ENCODE results near the gene SIRT4. TPM values are rescaled to one million over a fixed set of nuclear protein-coding genes. Genes with fewer than 3 reads are reported as not detected.

The SIRT4 gene
- total and polyA plus RNA-seq, 2 of the 8 experiments (the other 6 are each of a cell fraction or from before 2014, with no cell fraction given), result 3.8 to 4.1 TPM

DNA sequence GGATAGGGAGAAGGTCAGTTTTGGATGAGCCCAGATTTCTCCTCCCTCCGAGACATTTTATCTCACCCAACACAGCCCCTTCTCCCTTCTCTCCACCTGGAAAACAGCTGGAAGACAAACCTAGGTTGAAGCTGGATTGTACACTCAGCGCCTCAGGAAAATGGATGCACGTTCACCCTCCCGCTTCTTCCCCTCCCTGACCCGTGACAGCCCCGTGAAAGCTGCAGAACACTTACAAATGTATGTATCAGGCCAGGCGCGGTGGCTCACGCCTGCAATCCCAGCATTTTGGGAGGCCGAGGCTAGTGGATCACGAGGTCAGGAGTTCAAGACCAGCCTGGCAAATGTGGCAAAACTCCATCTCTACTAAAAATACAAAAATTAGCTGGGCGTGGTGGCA, 14.6 kb upstream of the SIRT4 start:
- no peak overlapping the region for H3K14ac ChIP-seq (ENCODE audit: insufficient read length)
- H3K27ac ChIP-seq (ENCODE audit: low read depth, low read length), result no peak overlapping the region
- DNase-seq (ENCODE audit: low read depth in 1 of 2, low spot score in 2 of 2) (no peak), FAIRE-seq (no peak)
- H3K4me3 ChIP-seq (ENCODE audit: extremely low read depth in 1 of 4, insufficient read depth in 2 of 4, low read depth in 3 of 4, low read length in 4 of 4), result no peak overlapping the region
- POLR2A ChIA-PET (ENCODE audit: partially characterized antibody), result interaction anchor here (1.7 to 67.0 kb wide), 3 partner anchors 12 to 59 kb away, joined by 6 to 4270 read pairs (median 8); partner anchors contain the start of genes GCN1, PXN and RPLP0
- H2BK12ac ChIP-seq (ENCODE audit: low read depth, low read length), result 0 out of 2 replicates have a peak overlapping the region, but pooled peaks have one; percentile 33
- H4K5ac ChIP-seq (ENCODE audit: insufficient read length, low read depth, low read length), result no peak overlapping the region
- no peaks in the 10 kb centered on the region for H3K9me3 ChIP-seq (ENCODE audit: insufficient read depth in 2 of 2, low read depth in 1 of 2, low read length in 1 of 2)
- H3K79me1 ChIP-seq (ENCODE audit: low read depth, low read length), result no peaks in the 10 kb centered on the region
- 81% methylated on average over 9 of the region's 12 CpGs; no CpG with 5 or more reads in 1 of the 2 experiments for WGBS, 2 experiments (ENCODE audit: extremely low coverage in 1 of 2, insufficient coverage in 1 of 2, insufficient read length in 1 of 2, insufficient replicate concordance in 2 of 2, low coverage in 1 of 2, low lambda C conversion rate in 2 of 2, missing lambda C conversion rate in 1 of 2)
- H2BK15ac ChIP-seq (ENCODE audit: low read length), result no peak overlapping the region
- no peak overlapping the region for H4K91ac ChIP-seq (replicated peaks; ENCODE audit: insufficient read length, low read length)
- H2AK5ac ChIP-seq (ENCODE audit: low read depth, low read length), result no peak overlapping the region
- no peak overlapping the region for H3K4me2 ChIP-seq (ENCODE audit: insufficient read depth in 1 of 2, low read depth in 2 of 2, low read length in 2 of 2)
- no peak overlapping the region; the same call in 1 of the 2 replicates for H3K18ac ChIP-seq (ENCODE audit: extremely low read depth, low read length)
- H3K23me2 ChIP-seq (ENCODE audit: low read depth, low read length), result peaks cover 4% of the 10 kb centered on the region; the same call in 1 of the 2 replicates
- no peaks in the 10 kb centered on the region for H4K20me1 ChIP-seq (replicated peaks in 1 of 2; ENCODE audit: control insufficient read depth in 1 of 2, insufficient read depth in 2 of 2, low read length in 2 of 2)
- H3K4me1 ChIP-seq (replicated peaks in 1 of 4; ENCODE audit: control insufficient read depth in 3 of 4, insufficient read depth in 4 of 4, low read length in 3 of 4), result peaks cover 0 to 7% (median 4%) of the 10 kb centered on the region in 4 experiments; a peak in 4 of 7 replicates
- no peak overlapping the region for H3K23ac ChIP-seq (ENCODE audit: insufficient read length)
- H2BK5ac ChIP-seq (ENCODE audit: low read depth, low read length), result no peak overlapping the region
- H3K79me2 ChIP-seq (ENCODE audit: control insufficient read depth in 1 of 2, insufficient read depth in 2 of 2, low read length in 2 of 2), result no peaks in the 10 kb centered on the region
- no peak overlapping the region; a peak in 1 of 7 replicates for H3K9ac ChIP-seq (replicated peaks in 1 of 4; ENCODE audit: extremely low read depth in 1 of 4, low read depth in 3 of 4, low read length in 3 of 4)
- H2AFZ ChIP-seq (ENCODE audit: low read length), result no peak overlapping the region
- CTCF ChIA-PET (ENCODE audit: partially characterized antibody), result interaction anchor here (0.8 to 8.9 kb wide), 4 partner anchors 15 to 59 kb away, joined by 3 to 91 read pairs (median 14); partner anchors contain the start of gene SIRT4
- no peak overlapping the region for H2BK20ac ChIP-seq (ENCODE audit: low read length)
- H3K56ac ChIP-seq (replicated peaks; ENCODE audit: insufficient read length, low read depth, low read length), result no peak overlapping the region
- no peak overlapping the region for H2BK120ac ChIP-seq (replicated peaks; ENCODE audit: low read depth, low read length)
- H3K27me3 ChIP-seq (replicated peaks in 1 of 4; ENCODE audit: control insufficient read depth in 3 of 4, extremely low read depth in 1 of 4, insufficient read depth in 3 of 4, low read length in 3 of 4), result no peaks in the 10 kb centered on the region
- no peaks in the 10 kb centered on the region for H3K36me3 ChIP-seq (ENCODE audit: control insufficient read depth in 2 of 4, insufficient read depth in 4 of 4, low read length in 3 of 4)
- no peak overlapping the region for H3K4ac ChIP-seq (replicated peaks; ENCODE audit: insufficient read length, low read depth, low read length)
- no peak overlapping the region for H4K8ac ChIP-seq (ENCODE audit: extremely low read depth, insufficient read depth, low read length)
- TF ChIP-seq POLR2AphosphoS5 (IDR thresholded peaks at IDR 0.05; ENCODE audit: low read depth, low read length) (no peak), SUZ12 (IDR thresholded peaks at IDR 0.05; ENCODE audit: low read length) (no peak), KDM5A (IDR thresholded peaks at IDR 0.05; ENCODE audit: low read length) (no peak), NANOG (IDR thresholded peaks at IDR 0.05; ENCODE audit: insufficient read depth, low read depth, low read length, poor library complexity, severe bottlenecking) (no peak), ASH2L (IDR thresholded peaks at IDR 0.05; ENCODE audit: low read length) (no peak), TBP (IDR thresholded peaks at IDR 0.05; ENCODE audit: low read depth, low read length) (no peak), CTBP2 (IDR thresholded peaks at IDR 0.05; ENCODE audit: borderline replicate concordance, insufficient read depth, insufficient read length, low read length) (no peak), TCF12 (IDR thresholded peaks at IDR 0.05; ENCODE audit: low read depth, low read length) (no peak), SIRT6 (IDR thresholded peaks at IDR 0.05; ENCODE audit: low read length) (no peak), SIN3A (conservative IDR thresholded peaks at IDR 0.05 in 1 of 2, IDR thresholded peaks at IDR 0.05 in 1 of 2; ENCODE audit: low read depth in 1 of 2, low read length in 2 of 2) (no peak)
- TF ChIP-seq, protein P1, sequence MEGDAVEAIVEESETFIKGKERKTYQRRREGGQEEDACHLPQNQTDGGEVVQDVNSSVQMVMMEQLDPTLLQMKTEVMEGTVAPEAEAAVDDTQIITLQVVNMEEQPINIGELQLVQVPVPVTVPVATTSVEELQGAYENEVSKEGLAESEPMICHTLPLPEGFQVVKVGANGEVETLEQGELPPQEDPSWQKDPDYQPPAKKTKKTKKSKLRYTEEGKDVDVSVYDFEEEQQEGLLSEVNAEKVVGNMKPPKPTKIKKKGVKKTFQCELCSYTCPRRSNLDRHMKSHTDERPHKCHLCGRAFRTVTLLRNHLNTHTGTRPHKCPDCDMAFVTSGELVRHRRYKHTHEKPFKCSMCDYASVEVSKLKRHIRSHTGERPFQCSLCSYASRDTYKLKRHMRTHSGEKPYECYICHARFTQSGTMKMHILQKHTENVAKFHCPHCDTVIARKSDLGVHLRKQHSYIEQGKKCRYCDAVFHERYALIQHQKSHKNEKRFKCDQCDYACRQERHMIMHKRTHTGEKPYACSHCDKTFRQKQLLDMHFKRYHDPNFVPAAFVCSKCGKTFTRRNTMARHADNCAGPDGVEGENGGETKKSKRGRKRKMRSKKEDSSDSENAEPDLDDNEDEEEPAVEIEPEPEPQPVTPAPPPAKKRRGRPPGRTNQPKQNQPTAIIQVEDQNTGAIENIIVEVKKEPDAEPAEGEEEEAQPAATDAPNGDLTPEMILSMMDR (IDR thresholded peaks at IDR 0.05; ENCODE audit: control extremely low read depth in 1 of 3, insufficient read depth in 1 of 3, low read depth in 1 of 3, low read length in 3 of 3), result no peak

Data from H1 (cell line).